SK-N-DZ (cell line): Measurements from ENCODE around the gene TMEM69.
"Not testable (repeated sequence)": the region's sequence is repeated elsewhere in the genome, so short reads cannot be mapped to it uniquely, and the experiment has no call there.

Experiments used
- DNase-seq: peaks from one replicate; pipeline ENCODE4 v3.0.0-alpha.2; 2015; ENCODE audit warnings: low spot score

The TMEM69 gene

DNA sequence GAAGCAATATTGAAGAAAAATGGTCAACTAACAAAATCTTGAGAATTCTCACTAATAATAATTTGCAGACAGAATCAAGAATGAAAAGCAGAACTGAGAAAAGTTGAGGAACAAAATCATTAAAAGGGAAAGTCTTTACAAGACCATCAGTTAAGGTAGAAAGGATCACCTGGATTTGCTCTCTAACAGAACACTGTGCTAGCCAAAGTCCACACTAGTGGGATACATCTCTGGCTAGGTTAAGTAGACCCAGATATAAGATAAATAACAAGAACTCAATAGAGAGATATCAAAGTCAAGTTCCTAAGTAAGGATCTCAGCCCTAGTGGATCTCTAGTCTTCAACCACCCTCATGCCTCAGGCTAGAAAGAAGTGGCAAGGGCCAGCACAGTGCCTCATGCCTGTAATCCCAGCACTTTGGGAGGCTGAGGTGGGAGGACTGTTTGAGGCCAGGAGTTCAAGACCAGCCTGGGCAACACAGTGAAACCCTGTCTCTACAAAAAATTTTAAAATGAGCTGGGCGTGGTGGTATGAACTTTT lies 42.9 kb downstream of the TMEM69 start:
- DNase-seq = no peak

DNA sequence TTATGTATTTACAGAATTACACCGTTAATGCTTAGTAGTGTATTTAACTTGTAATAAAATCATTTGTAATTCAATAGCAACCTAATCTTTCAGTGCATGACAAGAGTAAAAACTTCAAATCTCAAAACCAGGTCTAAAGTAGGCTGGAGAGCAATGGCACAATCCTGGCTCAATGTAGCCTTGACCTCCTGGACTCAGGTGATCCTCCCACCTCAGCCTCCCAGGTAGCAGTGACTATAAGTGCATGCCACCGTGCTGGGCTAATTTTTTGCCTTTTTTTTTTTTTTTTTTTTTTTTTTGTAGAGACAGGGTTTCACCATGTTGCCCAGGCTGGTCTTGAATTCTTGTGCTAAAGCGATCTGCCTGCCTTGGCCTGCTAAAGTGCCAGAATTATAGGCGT lies 51.2 kb downstream of the TMEM69 start:
- DNase-seq = no peak

DNA sequence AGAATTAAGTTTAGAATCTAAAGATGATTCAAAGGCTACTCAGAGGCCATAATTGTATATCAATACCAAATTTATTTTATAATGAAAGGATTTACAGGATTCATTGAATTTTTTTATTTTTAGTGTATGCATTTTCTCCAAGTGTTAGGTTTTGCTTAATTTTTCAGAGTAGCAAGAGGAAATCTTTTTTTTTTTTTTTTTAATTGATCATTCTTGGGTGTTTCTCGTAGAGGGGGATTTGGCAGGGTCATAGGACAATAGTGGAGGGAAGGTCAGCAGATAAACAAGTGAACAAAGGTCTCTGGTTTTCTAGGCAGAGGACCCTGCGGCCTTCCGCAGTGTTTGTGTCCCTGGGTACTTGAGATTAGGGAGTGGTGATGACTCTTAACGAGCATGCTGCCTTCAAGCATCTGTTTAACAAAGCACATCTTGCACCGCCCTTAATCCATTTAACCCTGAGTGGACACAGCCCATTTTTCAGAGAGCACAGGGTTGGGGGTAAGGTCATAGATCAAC lies 51.7 kb downstream of the TMEM69 start:
- not testable (repeated sequence) for DNase-seq
